Liver (tissue), 3 donors: ENCODE measurements around the gene EDIL3.

Experiments used
- ATF3 ChIP-seq: IDR thresholded peaks from 2 replicates; pipeline ENCODE4 v1.6.1; 2016; ENCODE audit warnings: antibody characterized with exemption
- CTCF ChIP-seq: fragments of 150-350 bp; IDR thresholded peaks from 2 replicates; pipeline ENCODE4 v1.5.1; 2017; ENCODE audit warnings: improper control_type of control experiment, low read depth, low read length; ENCODE audit not compliant: missing input control
- FOXA1 ChIP-seq: IDR thresholded peaks from 2 replicates; pipeline ENCODE4 v1.6.1; 2016; ENCODE audit warnings: antibody characterized with exemption
- GABPA ChIP-seq, 2 donors: IDR thresholded peaks in 1 of 2; conservative IDR thresholded peaks in 1 of 2; 2 replicates each; pipeline ENCODE4 v1.6.1; 2016; ENCODE audit warnings: antibody characterized with exemption in 2 of 2, mild to moderate bottlenecking in 1 of 2, moderate library complexity in 1 of 2
- HNF4A ChIP-seq, 2 donors: conservative IDR thresholded peaks; 2 replicates each; pipeline ENCODE4 v1.6.1; 2016; ENCODE audit warnings: antibody characterized with exemption in 2 of 2, mild to moderate bottlenecking in 2 of 2
- JUND ChIP-seq, 2 donors: IDR thresholded peaks; 2 replicates each; pipeline ENCODE4 v1.6.1; 2016; ENCODE audit warnings: antibody characterized with exemption in 2 of 2
- MAX ChIP-seq: IDR thresholded peaks from 2 replicates; pipeline ENCODE4 v1.6.1; 2016; ENCODE audit warnings: antibody characterized with exemption
- RAD21 ChIP-seq, 2 donors: IDR thresholded peaks; 2 replicates each; pipeline ENCODE4 v1.6.1; 2016; ENCODE audit warnings: antibody characterized with exemption in 2 of 2, mild to moderate bottlenecking in 2 of 2
- REST ChIP-seq: IDR thresholded peaks from 2 replicates; pipeline ENCODE4 v1.6.1; 2016; ENCODE audit warnings: antibody characterized with exemption, mild to moderate bottlenecking
- RXRA ChIP-seq, 2 donors: IDR thresholded peaks; 2 replicates each; pipeline ENCODE4 v1.6.1; 2017 to 2018; ENCODE audit warnings: antibody characterized with exemption in 2 of 2, mild to moderate bottlenecking in 1 of 2
- SP1 ChIP-seq: IDR thresholded peaks from 2 replicates; pipeline ENCODE4 v1.6.1; 2018; ENCODE audit warnings: antibody characterized with exemption, mild to moderate bottlenecking
- TAF1 ChIP-seq: conservative IDR thresholded peaks from 2 replicates; pipeline ENCODE4 v1.6.1; 2016; ENCODE audit warnings: antibody characterized with exemption, mild to moderate bottlenecking
- YY1 ChIP-seq: IDR thresholded peaks from 2 replicates; pipeline ENCODE4 v1.6.1; 2016; ENCODE audit warnings: antibody characterized with exemption, mild to moderate bottlenecking
- ZBTB33 ChIP-seq: IDR thresholded peaks from 2 replicates; pipeline ENCODE4 v1.6.1; 2016; ENCODE audit warnings: antibody characterized with exemption
- donor health status: healthy.
- donor health status: healthy.

- no peak for TF ChIP-seq CTCF
- no peak for TF ChIP-seq JUND (IDR thresholded peaks at IDR 0.05)
- TF ChIP-seq MAX = no peak
- TF ChIP-seq GABPA (IDR thresholded peaks at IDR 0.05 in 1 of 2, conservative IDR thresholded peaks at IDR 0.05 in 1 of 2) = no peak
- TF ChIP-seq ZBTB33 = no peak
- TF ChIP-seq SP1 = no peak
- TF ChIP-seq TAF1 = no peak
- no peak for TF ChIP-seq YY1
- TF ChIP-seq FOXA1 = no peak
- no peak for TF ChIP-seq HNF4A (conservative IDR thresholded peaks at IDR 0.05)
- no peak for TF ChIP-seq REST
- TF ChIP-seq RAD21 (IDR thresholded peaks at IDR 0.05) = no peak
- TF ChIP-seq RXRA (IDR thresholded peaks at IDR 0.05) = no peak
- no peak for TF ChIP-seq ATF3
Observed at GRCh38 chr5:83991566-83992224, 393.0 kb downstream of the EDIL3 start.
